ENCODE data around the gene PWWP2B.

Gene PWWP2B

DNA sequence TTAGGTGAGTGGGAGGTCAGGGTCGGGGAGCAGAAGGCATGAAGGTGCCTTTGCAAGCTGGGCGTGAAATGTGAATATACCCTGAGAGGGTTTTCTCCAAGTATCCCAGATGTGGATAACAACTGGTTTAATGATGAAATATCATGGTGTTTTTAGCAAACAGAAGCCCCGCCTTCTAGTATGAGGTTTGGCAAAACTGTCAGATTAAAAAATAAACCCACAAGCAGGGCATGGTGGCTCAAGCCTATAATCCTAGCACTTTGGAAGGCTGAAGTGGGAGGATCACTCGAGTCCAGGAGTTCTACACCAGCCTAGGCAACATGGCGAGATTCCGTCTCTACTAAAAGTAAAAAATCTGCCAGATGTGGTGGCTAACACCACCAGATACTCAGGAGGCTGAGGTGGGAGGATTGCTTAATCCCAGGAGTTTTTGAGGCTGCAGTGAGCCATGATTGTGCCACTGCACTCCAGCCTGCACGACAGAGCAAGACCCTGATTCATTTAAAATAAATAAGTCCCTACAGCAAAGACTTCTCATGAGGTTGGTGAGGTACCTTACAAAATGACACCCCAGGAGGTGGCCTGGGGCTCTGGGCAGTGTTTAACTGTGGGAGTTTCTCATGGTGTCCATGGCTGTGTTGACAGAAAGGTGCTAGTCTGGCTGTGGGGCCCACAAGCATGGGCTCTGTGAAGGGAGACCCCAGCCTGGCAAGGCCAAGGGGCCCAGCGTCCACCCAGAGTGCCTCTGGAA lies 6.7 kb upstream of the PWWP2B start:
- peak; percentile 54 for DNase-seq (ENCODE audit: low read depth)
- no peak overlapping the region for H3K4me3 ChIP-seq (ENCODE audit: low read depth, low read length)
- TF ChIP-seq MYC (IDR thresholded peaks at IDR 0.05; ENCODE audit: low read depth, low read length), result no peak
- TF ChIP-seq, protein P1, sequence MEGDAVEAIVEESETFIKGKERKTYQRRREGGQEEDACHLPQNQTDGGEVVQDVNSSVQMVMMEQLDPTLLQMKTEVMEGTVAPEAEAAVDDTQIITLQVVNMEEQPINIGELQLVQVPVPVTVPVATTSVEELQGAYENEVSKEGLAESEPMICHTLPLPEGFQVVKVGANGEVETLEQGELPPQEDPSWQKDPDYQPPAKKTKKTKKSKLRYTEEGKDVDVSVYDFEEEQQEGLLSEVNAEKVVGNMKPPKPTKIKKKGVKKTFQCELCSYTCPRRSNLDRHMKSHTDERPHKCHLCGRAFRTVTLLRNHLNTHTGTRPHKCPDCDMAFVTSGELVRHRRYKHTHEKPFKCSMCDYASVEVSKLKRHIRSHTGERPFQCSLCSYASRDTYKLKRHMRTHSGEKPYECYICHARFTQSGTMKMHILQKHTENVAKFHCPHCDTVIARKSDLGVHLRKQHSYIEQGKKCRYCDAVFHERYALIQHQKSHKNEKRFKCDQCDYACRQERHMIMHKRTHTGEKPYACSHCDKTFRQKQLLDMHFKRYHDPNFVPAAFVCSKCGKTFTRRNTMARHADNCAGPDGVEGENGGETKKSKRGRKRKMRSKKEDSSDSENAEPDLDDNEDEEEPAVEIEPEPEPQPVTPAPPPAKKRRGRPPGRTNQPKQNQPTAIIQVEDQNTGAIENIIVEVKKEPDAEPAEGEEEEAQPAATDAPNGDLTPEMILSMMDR (IDR thresholded peaks at IDR 0.05; ENCODE audit: low read depth, low read length), result no peak
- TF ChIP-seq POLR2A (IDR thresholded peaks at IDR 0.05; ENCODE audit: extremely low read depth, insufficient read length), result no peak
- TF ChIP-seq, protein P2, sequence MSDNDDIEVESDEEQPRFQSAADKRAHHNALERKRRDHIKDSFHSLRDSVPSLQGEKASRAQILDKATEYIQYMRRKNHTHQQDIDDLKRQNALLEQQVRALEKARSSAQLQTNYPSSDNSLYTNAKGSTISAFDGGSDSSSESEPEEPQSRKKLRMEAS (IDR thresholded peaks at IDR 0.05; ENCODE audit: low read depth, low read length), result no peak

DNA sequence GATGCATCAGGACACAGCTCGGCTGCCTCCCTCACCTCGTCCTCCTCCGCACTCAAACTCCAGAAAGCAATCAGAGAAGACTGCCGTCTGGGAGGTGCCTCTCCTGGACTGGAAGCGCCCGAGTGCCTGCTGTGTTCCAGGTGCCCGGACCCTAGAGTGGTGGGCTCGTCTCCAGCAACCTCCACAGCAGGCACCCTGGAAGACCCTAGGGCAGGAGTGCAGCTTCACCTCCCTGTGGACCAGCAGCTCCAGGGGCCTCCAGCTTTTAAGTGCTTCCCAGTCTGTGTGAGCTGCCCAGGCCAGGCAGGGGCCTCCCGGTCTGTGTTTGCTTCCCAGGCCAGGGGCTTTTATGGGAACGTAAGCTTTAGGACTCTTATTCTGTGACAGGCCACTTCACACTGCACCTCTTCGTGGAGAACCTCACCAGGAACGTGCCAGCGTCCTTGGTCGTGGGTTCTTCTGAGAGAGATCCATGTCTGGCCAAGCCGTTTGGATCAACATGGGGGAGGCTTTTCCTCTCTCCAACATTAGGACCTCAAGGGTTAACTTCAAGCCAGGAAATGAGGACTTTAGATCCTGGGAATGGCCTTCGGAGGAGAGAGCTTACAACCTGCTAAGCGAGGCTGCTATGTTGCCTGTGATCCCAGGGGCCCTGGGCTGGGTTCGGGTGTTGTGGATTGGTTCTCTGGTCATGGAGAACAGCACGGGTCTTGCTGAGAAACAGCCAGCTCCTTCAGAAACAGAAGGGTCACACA lies 5.9 kb upstream of the PWWP2B start:
- no peak overlapping the region for H3K4me3 ChIP-seq (ENCODE audit: low read depth, low read length)
- no peak for DNase-seq (ENCODE audit: low read depth)
- TF ChIP-seq, protein P1 (IDR thresholded peaks at IDR 0.05; ENCODE audit: low read depth, low read length), result no peak
- TF ChIP-seq, protein P2 (IDR thresholded peaks at IDR 0.05; ENCODE audit: low read depth, low read length), result no peak
- TF ChIP-seq POLR2A (IDR thresholded peaks at IDR 0.05; ENCODE audit: extremely low read depth, insufficient read length), result no peak
- TF ChIP-seq MYC (IDR thresholded peaks at IDR 0.05; ENCODE audit: low read depth, low read length), result no peak

DNA sequence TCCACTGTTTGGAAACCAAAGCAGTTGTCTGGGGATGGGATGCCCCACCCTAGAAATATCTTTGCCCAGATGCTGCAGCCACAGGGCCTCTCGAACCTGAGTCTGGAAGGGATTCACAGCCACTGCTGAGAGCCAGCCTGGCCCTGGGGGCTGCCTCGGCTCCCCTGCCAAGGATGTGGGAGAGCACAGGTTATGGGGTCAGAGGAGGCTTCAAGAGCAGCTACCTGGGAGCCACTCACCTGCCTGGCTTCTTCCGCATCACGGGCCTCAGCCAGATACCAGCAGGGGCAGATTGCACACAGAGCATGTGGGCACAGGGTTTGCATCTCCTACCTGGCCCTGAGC lies 5.4 kb upstream of the PWWP2B start:
- no peak for DNase-seq (ENCODE audit: low read depth)
- TF ChIP-seq, protein P1 (IDR thresholded peaks at IDR 0.05; ENCODE audit: low read depth, low read length), result no peak
- TF ChIP-seq, protein P2 (IDR thresholded peaks at IDR 0.05; ENCODE audit: low read depth, low read length), result no peak
- TF ChIP-seq POLR2A (IDR thresholded peaks at IDR 0.05; ENCODE audit: extremely low read depth, insufficient read length), result no peak
- TF ChIP-seq MYC (IDR thresholded peaks at IDR 0.05; ENCODE audit: low read depth, low read length), result no peak
- H3K4me3 ChIP-seq (ENCODE audit: low read depth, low read length), result no peak overlapping the region

DNA sequence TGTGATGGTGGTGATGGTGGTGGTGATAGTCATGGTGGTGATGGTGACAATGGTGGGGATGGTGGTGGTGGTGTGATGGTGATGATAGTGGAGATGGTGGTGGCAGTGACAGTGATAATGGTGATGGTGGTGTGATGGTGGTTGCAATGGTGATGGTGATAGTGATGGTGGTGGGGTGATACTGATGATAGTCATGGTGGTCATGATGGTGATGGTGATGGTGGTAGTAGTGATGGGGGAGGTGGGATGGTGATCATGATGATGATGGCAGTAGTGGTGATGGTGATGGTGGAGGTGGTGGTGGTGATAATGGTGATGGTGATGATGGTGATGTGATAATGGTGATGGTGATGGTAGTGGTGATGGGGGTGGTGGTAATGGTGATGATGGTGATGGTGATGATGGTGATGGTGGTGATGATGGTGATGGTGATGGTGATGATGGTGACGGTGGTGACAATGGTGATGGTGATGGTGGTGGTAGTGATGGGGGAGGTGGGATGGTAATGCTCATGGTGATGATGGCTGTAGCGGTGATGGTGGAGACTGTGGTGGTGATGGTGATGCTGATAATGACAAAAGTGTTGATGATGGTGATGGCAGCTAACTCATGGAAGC lies 4.7 kb upstream of the PWWP2B start:
- no peak for DNase-seq (ENCODE audit: low read depth)
- no peak for TF ChIP-seq POLR2A (IDR thresholded peaks at IDR 0.05; ENCODE audit: extremely low read depth, insufficient read length)
- no peak for TF ChIP-seq MYC (IDR thresholded peaks at IDR 0.05; ENCODE audit: low read depth, low read length)
- TF ChIP-seq, protein P1 (IDR thresholded peaks at IDR 0.05; ENCODE audit: low read depth, low read length), result no peak
- TF ChIP-seq, protein P2 (IDR thresholded peaks at IDR 0.05; ENCODE audit: low read depth, low read length), result no peak
- no peak overlapping the region for H3K4me3 ChIP-seq (ENCODE audit: low read depth, low read length)

DNA sequence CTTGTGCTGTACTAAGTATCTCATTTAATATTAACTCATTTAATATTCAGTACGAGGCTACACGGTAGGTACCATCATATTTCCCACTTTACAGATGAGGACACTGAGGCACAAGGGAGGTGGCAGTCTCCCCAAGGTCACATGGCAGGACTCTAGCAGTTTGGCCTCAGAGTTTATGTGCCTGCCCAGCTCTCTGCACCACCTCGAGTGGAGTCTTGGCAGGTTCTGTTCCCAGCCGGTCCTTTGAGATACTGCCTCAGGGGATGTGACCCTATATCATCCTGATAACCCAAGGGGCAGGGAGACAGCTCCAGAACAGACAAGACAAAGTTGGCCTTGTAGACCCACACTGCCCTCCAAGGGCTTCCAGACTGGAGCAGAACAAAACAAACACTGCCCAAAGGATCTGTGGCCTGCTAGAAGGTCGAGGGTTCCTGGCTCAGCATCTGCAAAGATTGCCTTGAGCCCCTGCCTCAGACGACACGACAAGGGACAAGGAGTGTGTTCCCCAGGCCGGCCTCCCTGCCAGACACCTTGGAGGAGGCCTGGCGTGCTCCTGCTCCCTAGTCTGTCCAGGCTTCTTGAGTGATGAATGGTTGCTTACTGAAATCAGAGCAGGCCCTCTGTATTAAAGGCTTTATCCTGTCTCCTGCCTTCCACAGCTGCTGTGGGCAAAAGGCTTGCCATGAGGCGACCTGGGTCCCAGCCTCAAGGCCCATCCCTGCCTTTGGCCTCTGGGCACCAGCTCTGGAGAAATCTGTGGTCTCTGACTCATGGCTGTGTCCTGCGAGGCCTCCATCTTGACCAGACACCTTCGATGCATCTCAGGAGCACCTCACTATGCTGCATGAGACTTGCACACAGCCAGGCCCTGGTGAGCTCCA lies 3.9 kb upstream of the PWWP2B start:
- TF ChIP-seq, protein P2 (IDR thresholded peaks at IDR 0.05; ENCODE audit: low read depth, low read length), result no peak
- TF ChIP-seq, protein P1 (IDR thresholded peaks at IDR 0.05; ENCODE audit: low read depth, low read length), result no peak
- TF ChIP-seq MYC (IDR thresholded peaks at IDR 0.05; ENCODE audit: low read depth, low read length), result no peak
- no peak for TF ChIP-seq POLR2A (IDR thresholded peaks at IDR 0.05; ENCODE audit: extremely low read depth, insufficient read length)
- DNase-seq (ENCODE audit: low read depth), result peak; percentile 61

More for the DNA sequence above, 3.9 kb upstream of the PWWP2B start:
- no peak overlapping the region for H3K4me3 ChIP-seq (ENCODE audit: low read depth, low read length)

Measured in NB4 (cell line).